Tibial nerve (tissue), 4 donors: ENCODE data around the gene SHQ1. TPM values are rescaled to one million over a fixed set of nuclear protein-coding genes. Genes with fewer than 3 reads are reported as not detected.
"Not testable (repeated sequence)": the region's sequence is repeated elsewhere in the genome, so short reads cannot be mapped to it uniquely, and the experiment has no call there.

Experiments used
- DNase-seq, 2 donors: peaks; one replicate each; pipeline ENCODE4 v3.0.0-alpha.2; 2019; ENCODE audit warnings: low spot score in 2 of 2
- H3K27ac ChIP-seq, 4 donors: fragments of 200-600 bp; sonication (generic) in 3 of 4; one replicate each; pipeline ENCODE4 v1.5.1; 2017 to 2019; ENCODE audit warnings: mild to moderate bottlenecking in 1 of 4
- H3K27me3 ChIP-seq, 2 donors: fragments of 200-600 bp; sonication (generic) in 1 of 2; one replicate each; pipeline versions ENCODE4 v1.5.1 to v1.6.0; 2017 to 2019
- H3K36me3 ChIP-seq, 3 donors: fragments of 200-600 bp; sonication (generic); one replicate each; pipeline ENCODE4 v1.5.1; 2018 to 2019
- H3K4me1 ChIP-seq, 4 donors: fragments of 200-600 bp; sonication (generic) in 3 of 4; one replicate each; pipeline ENCODE4 v1.5.1; 2017 to 2019
- H3K4me3 ChIP-seq, 4 donors: fragments of 200-600 bp; sonication (generic) in 3 of 4; one replicate each; pipeline ENCODE4 v1.5.1; 2017 to 2019; ENCODE audit warnings: mild to moderate bottlenecking in 1 of 4, moderate library complexity in 1 of 4
- H3K9me3 ChIP-seq, 4 donors: fragments of 200-600 bp; sonication (generic) in 3 of 4; one replicate each; pipeline ENCODE4 v1.5.1; 2017 to 2019
- EP300 ChIP-seq, 2 donors: sonication (generic); formaldehyde crosslinking; IDR thresholded peaks; one replicate each; pipeline ENCODE4 v1.6.1; 2017; ENCODE audit warnings: antibody characterized with exemption in 2 of 2, mild to moderate bottlenecking in 1 of 2
- POLR2A ChIP-seq, 2 donors: fragments of 450-650 bp; IDR thresholded peaks; one replicate each; pipeline ENCODE4 v1.6.1; 2017; ENCODE audit warnings: antibody characterized with exemption in 2 of 2, mild to moderate bottlenecking in 2 of 2, moderate library complexity in 2 of 2
- WGBS, 2 donors: methylation state at CpG; one replicate each; pipeline ENCODE4 v1.1.5; 2018; 5-methylcytosine and 5-hydroxymethylcytosine counted together
- total RNA-seq, 4 donors: library from RNA; depleted of rRNA; stranded (reverse); fragments of >200 nt; gene quantifications; one replicate each; pipeline ENCODE4 v1.1.0, GENCODE V29; 2016
- TF ChIP-seq, protein P1 (sequence below), 5 experiments: fragments of 200-600 bp in 3 of 5; fragments of 450-650 bp in 2 of 5; sonication (generic) in 3 of 5; IDR thresholded peaks; one replicate each; pipeline ENCODE4 v1.5.1; 2016 to 2019; ENCODE audit warnings: antibody characterized with exemption in 5 of 5, mild to moderate bottlenecking in 3 of 5, moderate library complexity in 2 of 5

The SHQ1 gene
- total RNA-seq, 4 donors from 2014 or later = 10.0 to 25.3 (median 19.5) TPM

DNA sequence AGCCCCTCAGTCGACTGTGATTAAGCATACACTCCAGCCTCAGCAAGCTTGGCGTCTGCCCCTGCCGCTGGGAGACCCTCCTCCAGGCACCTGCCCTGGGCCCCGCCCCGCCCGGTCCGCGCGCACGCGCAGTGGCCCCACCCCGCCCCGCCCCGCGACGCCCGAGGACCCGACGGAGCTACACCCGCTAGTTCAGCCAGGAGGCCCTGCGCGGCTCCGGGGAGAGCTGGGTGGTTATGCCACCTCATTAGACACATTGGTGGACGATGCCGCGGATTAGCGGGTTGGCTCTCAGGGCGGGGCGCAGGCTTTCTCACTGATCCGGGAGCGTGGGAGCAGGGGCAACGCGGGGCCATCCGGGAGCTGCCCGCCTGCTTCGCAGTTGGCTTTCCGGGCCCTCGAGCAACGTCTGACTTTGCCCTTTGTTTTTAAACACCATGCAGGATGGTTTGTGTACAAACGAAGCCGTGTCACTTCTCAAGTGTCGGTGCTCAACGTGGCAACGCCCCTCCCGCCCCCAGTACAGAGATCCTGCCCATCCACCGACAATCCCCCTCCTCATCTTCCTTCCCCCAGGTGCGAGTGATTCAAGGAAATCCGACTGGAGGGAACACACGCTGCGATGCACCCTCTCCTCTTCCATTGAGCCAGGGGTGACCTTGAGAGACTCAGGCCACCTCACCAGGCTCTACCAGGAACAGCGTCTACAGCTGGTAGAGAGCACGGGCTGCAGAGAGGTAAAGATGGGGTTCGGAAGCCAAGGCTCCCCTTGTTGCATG is 109.3 kb downstream of the SHQ1 start:
- H3K27ac ChIP-seq = peak overlapping the region in 2 of 4 donors; percentile 47 to 68
- peaks cover 0 to 14% of the 10 kb centered on the region in 2 donors for H3K27me3 ChIP-seq
- H3K9me3 ChIP-seq = peaks cover 0 to 12% (median 0%) of the 10 kb centered on the region in 4 donors
- H3K4me1 ChIP-seq = peaks cover 0 to 15% (median 0%) of the 10 kb centered on the region in 4 donors
- no peaks in the 10 kb centered on the region for H3K36me3 ChIP-seq
- no peak for DNase-seq
- TF ChIP-seq, protein P1, sequence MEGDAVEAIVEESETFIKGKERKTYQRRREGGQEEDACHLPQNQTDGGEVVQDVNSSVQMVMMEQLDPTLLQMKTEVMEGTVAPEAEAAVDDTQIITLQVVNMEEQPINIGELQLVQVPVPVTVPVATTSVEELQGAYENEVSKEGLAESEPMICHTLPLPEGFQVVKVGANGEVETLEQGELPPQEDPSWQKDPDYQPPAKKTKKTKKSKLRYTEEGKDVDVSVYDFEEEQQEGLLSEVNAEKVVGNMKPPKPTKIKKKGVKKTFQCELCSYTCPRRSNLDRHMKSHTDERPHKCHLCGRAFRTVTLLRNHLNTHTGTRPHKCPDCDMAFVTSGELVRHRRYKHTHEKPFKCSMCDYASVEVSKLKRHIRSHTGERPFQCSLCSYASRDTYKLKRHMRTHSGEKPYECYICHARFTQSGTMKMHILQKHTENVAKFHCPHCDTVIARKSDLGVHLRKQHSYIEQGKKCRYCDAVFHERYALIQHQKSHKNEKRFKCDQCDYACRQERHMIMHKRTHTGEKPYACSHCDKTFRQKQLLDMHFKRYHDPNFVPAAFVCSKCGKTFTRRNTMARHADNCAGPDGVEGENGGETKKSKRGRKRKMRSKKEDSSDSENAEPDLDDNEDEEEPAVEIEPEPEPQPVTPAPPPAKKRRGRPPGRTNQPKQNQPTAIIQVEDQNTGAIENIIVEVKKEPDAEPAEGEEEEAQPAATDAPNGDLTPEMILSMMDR (IDR thresholded peaks at IDR 0.05) = no peak
- TF ChIP-seq EP300 (IDR thresholded peaks at IDR 0.05) = peak in 1 of 2 donors; percentile 20
- H3K4me3 ChIP-seq = peak overlapping the region; percentile 15 to 55 (median 40)
- WGBS, 2 donors = 24% methylated on average over 21 to 26 of the region's 53 CpGs

DNA sequence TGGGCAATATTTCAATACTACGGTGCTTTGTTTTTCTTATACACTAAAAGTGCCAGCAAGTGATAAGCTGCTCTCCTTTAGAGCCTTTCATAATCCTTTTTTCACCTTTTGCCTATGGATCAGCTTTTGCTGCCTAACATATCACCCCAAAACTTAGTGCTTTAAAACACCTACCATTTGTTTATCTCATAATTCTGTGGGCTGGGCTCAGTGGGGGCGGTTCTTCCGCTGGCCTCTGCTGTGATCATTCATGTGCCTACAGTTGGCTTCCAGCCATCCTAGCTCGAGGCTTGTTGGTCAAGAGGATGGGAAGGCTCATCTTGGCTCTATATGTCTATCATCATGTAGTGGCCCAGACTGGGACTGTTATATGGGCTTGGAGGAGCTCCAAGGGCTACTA is 113.2 kb downstream of the SHQ1 start:
- Histone ChIP-seq H3K27me3 (peaks cover 0 to 14% of the 10 kb centered on the region in 2 donors), H3K4me1 (peaks cover 0 to 15% (median 0%) of the 10 kb centered on the region in 4 donors), H3K9me3 (peaks cover 0 to 32% (median 0%) of the 10 kb centered on the region in 4 donors)
- not testable (repeated sequence) for H3K4me3 ChIP-seq, H3K36me3 ChIP-seq, DNase-seq, H3K27ac ChIP-seq
- WGBS, 2 donors = 91 to 97% methylated on average over 4 of the region's 4 CpGs

DNA sequence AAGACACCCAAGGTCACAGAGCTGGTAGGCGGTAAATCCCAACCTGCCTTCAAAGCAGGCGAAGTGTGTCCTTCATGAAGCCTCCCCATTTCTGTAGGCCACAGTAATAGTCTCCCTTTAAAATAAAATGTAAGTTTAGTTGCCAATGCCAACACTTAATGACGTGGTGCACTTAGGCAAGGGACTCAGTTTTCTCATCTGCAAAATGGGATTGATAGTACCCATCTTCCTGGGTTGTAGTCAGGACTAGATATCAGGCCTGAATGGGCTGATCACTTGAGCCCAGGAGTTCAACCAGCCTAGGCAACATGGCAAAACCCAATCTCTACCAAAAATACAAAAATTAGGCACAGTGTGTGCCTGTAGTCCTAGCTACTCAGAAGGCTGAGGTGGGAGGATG is 114.6 kb downstream of the SHQ1 start:
- no peak overlapping the region for H3K27ac ChIP-seq
- peaks cover 0 to 4% (median 0%) of the 10 kb centered on the region in 3 donors for H3K36me3 ChIP-seq
- DNase-seq = no peak
- WGBS, 2 donors = 87 to 89% methylated on average over 3 of the region's 3 CpGs
- H3K27me3 ChIP-seq = peaks cover 0 to 14% of the 10 kb centered on the region in 2 donors
- H3K4me3 ChIP-seq = no peak overlapping the region
- peaks cover 0 to 7% (median 0%) of the 10 kb centered on the region in 4 donors for H3K4me1 ChIP-seq
- TF ChIP-seq EP300 (IDR thresholded peaks at IDR 0.05) = no peak
- TF ChIP-seq POLR2A (IDR thresholded peaks at IDR 0.05) = no peak
- TF ChIP-seq, protein P1 (IDR thresholded peaks at IDR 0.05) = no peak
- peaks cover 0 to 32% (median 0%) of the 10 kb centered on the region in 4 donors for H3K9me3 ChIP-seq

DNA sequence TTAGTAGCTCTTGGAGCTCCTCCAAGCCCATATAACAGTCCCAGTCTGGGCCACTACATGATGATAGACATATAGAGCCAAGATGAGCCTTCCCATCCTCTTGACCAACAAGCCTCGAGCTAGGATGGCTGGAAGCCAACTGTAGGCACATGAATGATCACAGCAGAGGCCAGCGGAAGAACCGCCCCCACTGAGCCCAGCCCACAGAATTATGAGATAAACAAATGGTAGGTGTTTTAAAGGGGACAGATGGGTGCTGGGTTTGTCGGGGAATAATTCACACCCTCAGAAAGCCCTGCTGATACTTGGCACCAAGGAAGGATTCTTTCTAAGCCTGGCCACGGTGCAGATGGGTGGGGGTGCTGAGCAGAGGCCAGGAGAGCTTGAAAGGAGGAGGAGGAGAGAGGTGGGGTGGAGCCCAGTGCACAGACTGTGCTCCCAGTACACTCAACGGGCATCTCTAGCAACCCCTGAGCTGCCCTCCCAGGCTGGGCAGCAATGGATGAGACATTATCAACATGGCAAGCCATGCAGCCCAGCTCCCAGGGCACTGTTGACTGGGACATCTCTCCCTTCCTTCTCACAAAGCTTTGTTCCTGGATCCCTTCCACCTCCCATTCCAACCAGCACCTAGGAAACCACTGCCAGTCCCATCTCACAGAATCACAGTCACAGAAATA is 115.4 kb downstream of the SHQ1 start:
- H3K4me1 ChIP-seq, H3K27me3 ChIP-seq, H3K36me3 ChIP-seq, H3K27ac ChIP-seq, DNase-seq, H3K4me3 ChIP-seq: not testable (repeated sequence)
- H3K9me3 ChIP-seq = peaks cover 0 to 32% (median 0%) of the 10 kb centered on the region in 4 donors
- WGBS, 2 donors = 86 to 89% methylated on average over 6 of the region's 6 CpGs

DNA sequence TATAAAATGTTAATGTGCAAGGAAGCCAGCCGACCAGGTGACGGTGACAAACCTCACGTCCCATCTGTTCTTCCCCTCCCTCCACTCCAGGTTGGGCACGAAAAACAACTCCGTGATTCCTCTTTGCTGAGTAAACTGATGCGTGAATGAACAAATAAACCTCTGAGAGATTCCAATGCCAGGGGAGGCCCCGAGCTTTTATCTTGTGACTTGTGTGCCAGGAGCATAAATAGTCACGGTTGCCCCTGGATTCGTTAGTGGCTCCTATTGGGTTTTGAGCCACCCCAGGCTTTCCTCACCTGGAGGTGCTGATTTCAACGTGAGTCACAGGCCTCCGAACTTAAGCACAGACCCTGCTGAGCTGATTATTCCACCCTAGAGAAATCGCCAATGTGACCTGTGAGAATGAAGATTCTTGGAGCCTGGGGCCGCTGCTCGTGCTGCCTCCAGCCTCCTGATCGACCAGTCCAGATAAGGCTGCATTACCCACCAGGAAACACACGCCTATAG is 119.2 kb downstream of the SHQ1 start:
- Histone ChIP-seq H3K4me1 (peaks cover 0 to 12% (median 0%) of the 10 kb centered on the region in 4 donors), H3K27ac (no peak overlapping the region), H3K36me3 (peaks cover 0 to 4% (median 0%) of the 10 kb centered on the region in 3 donors), H3K27me3 (no peaks in the 10 kb centered on the region), H3K9me3 (peaks cover 0 to 20% (median 0%) of the 10 kb centered on the region in 4 donors), H3K4me3 (no peak overlapping the region)
- DNase-seq = no peak
- WGBS, 2 donors = 74 to 76% methylated on average over 16 of the region's 16 CpGs
- TF ChIP-seq EP300 (IDR thresholded peaks at IDR 0.05) (no peak), POLR2A (IDR thresholded peaks at IDR 0.05) (no peak)
- TF ChIP-seq, protein P1 (IDR thresholded peaks at IDR 0.05) = no peak
